Measurements from ENCODE around the gene YKT6. TPM values are rescaled to one million over a fixed set of nuclear protein-coding genes. Genes with fewer than 3 reads are reported as not detected.

The YKT6 gene
- total and polyA plus RNA-seq, 2 of the 8 experiments (the other 6 are each of a cell fraction or from before 2014, with no cell fraction given), result 75.3 to 103 TPM

- no peak overlapping the region for H2AK5ac ChIP-seq (ENCODE audit: low read depth, low read length)
- H2BK5ac ChIP-seq (ENCODE audit: low read depth, low read length), result no peak overlapping the region
- H3K23me2 ChIP-seq (ENCODE audit: low read depth, low read length), result no peaks in the 10 kb centered on the region
- no peak overlapping the region for H3K9ac ChIP-seq (replicated peaks in 1 of 4; ENCODE audit: extremely low read depth in 1 of 4, low read depth in 3 of 4, low read length in 3 of 4)
- no peak overlapping the region for H3K4ac ChIP-seq (replicated peaks; ENCODE audit: insufficient read length, low read depth, low read length)
- H3K18ac ChIP-seq (ENCODE audit: extremely low read depth, low read length), result no peak overlapping the region
- no peak overlapping the region for H2BK15ac ChIP-seq (ENCODE audit: low read length)
- FAIRE-seq (no peak), DNase-seq (ENCODE audit: low read depth in 1 of 2, low spot score in 2 of 2) (no peak)
- ChIA-PET CTCF (ENCODE audit: partially characterized antibody) (interaction anchor here (2.0 kb wide), 1 partner anchor 23 kb away, joined by 5 read pairs; no protein-coding TSS in a partner anchor), POLR2A (ENCODE audit: partially characterized antibody) (interaction anchor here (1.7 kb wide), 1 partner anchor 49 kb away, joined by 3 read pairs; no protein-coding TSS in a partner anchor)
- H3K4me3 ChIP-seq (ENCODE audit: extremely low read depth in 1 of 4, insufficient read depth in 2 of 4, low read depth in 3 of 4, low read length in 4 of 4), result no peak overlapping the region
- no peaks in the 10 kb centered on the region for H3K79me1 ChIP-seq (ENCODE audit: low read depth, low read length)
- no peak overlapping the region for H3K56ac ChIP-seq (replicated peaks; ENCODE audit: insufficient read length, low read depth, low read length)
- H3K36me3 ChIP-seq (ENCODE audit: control insufficient read depth in 2 of 4, insufficient read depth in 4 of 4, low read length in 3 of 4), result no peaks in the 10 kb centered on the region
- no peaks in the 10 kb centered on the region; a peak in 1 of 7 replicates for H3K27me3 ChIP-seq (replicated peaks in 1 of 4; ENCODE audit: control insufficient read depth in 3 of 4, extremely low read depth in 1 of 4, insufficient read depth in 3 of 4, low read length in 3 of 4)
- no peak overlapping the region for H3K27ac ChIP-seq (ENCODE audit: low read depth, low read length)
- H2BK20ac ChIP-seq (ENCODE audit: low read length), result no peak overlapping the region
- H3K79me2 ChIP-seq (ENCODE audit: control insufficient read depth in 1 of 2, insufficient read depth in 2 of 2, low read length in 2 of 2), result no peaks in the 10 kb centered on the region
- WGBS, 2 experiments (ENCODE audit: extremely low coverage in 1 of 2, insufficient coverage in 1 of 2, insufficient read length in 1 of 2, insufficient replicate concordance in 2 of 2, low coverage in 1 of 2, low lambda C conversion rate in 2 of 2, missing lambda C conversion rate in 1 of 2), result 87% methylated on average over 20 of the region's 20 CpGs; no CpG with 5 or more reads in 1 of the 2 experiments
- H2BK120ac ChIP-seq (replicated peaks; ENCODE audit: low read depth, low read length), result no peak overlapping the region
- peaks cover 0 to 6% (median 0%) of the 10 kb centered on the region in 4 experiments; a peak in 3 of 7 replicates for H3K4me1 ChIP-seq (replicated peaks in 1 of 4; ENCODE audit: control insufficient read depth in 3 of 4, insufficient read depth in 4 of 4, low read length in 3 of 4)
- no peak overlapping the region for H3K4me2 ChIP-seq (ENCODE audit: insufficient read depth in 1 of 2, low read depth in 2 of 2, low read length in 2 of 2)
- no peak overlapping the region for H4K8ac ChIP-seq (ENCODE audit: extremely low read depth, insufficient read depth, low read length)
- H4K91ac ChIP-seq (replicated peaks; ENCODE audit: insufficient read length, low read length), result no peak overlapping the region
- no peaks in the 10 kb centered on the region for H4K20me1 ChIP-seq (replicated peaks in 1 of 2; ENCODE audit: control insufficient read depth in 1 of 2, insufficient read depth in 2 of 2, low read length in 2 of 2)
- peak overlapping the region; percentile 20; the same call in 1 of the 2 replicates for H2AFZ ChIP-seq (ENCODE audit: low read length)
- no peaks in the 10 kb centered on the region for H3K9me3 ChIP-seq (ENCODE audit: insufficient read depth in 2 of 2, low read depth in 1 of 2, low read length in 1 of 2)
- H2BK12ac ChIP-seq (ENCODE audit: low read depth, low read length), result no peak overlapping the region
- H3K23ac ChIP-seq (ENCODE audit: insufficient read length), result no peak overlapping the region
- H3K14ac ChIP-seq (ENCODE audit: insufficient read length), result no peak overlapping the region
- H4K5ac ChIP-seq (ENCODE audit: insufficient read length, low read depth, low read length), result no peak overlapping the region
- no peak for TF ChIP-seq EP300 (IDR thresholded peaks at IDR 0.05; ENCODE audit: borderline replicate concordance in 1 of 2, low read depth in 2 of 2, low read length in 2 of 2)
- no peak for TF ChIP-seq EGR1 (IDR thresholded peaks at IDR 0.05; ENCODE audit: borderline replicate concordance, low read depth, low read length)
- TF ChIP-seq RBBP5 (IDR thresholded peaks at IDR 0.05; ENCODE audit: borderline replicate concordance, low read depth, low read length), result no peak
- no peak for TF ChIP-seq RXRA (IDR thresholded peaks at IDR 0.05; ENCODE audit: insufficient read depth, low read depth, low read length)
- no peak for TF ChIP-seq HDAC6 (IDR thresholded peaks at IDR 0.05; ENCODE audit: low read depth, low read length)
- TF ChIP-seq POLR2AphosphoS5 (IDR thresholded peaks at IDR 0.05; ENCODE audit: low read depth, low read length), result no peak
- TF ChIP-seq SP2 (IDR thresholded peaks at IDR 0.05; ENCODE audit: low read length), result no peak
- TF ChIP-seq CEBPB (IDR thresholded peaks at IDR 0.05; ENCODE audit: low read depth, low read length), result no peak
- TF ChIP-seq SP4 (IDR thresholded peaks at IDR 0.05; ENCODE audit: low read length), result no peak
- no peak for TF ChIP-seq BCL11A (IDR thresholded peaks at IDR 0.05; ENCODE audit: low read depth in 2 of 2, low read length in 2 of 2)
- TF ChIP-seq SAP30 (IDR thresholded peaks at IDR 0.05; ENCODE audit: insufficient read depth, insufficient replicate concordance, low read length), result no peak
- no peak for TF ChIP-seq RFX5 (IDR thresholded peaks at IDR 0.05; ENCODE audit: borderline replicate concordance, low read depth, low read length)
- no peak for TF ChIP-seq SIX5 (IDR thresholded peaks at IDR 0.05; ENCODE audit: low read depth, low read length)
These were observed 62.7 kb downstream of the YKT6 start for GRCh38 chr7:44263326-44264082.

Measured in H1 (cell line).